ENCODE data around the gene CREB5.
"Not testable (repeated sequence)": the region's sequence is repeated elsewhere in the genome, so short reads cannot be mapped to it uniquely, and the experiment has no call there.

Gene CREB5

DNA sequence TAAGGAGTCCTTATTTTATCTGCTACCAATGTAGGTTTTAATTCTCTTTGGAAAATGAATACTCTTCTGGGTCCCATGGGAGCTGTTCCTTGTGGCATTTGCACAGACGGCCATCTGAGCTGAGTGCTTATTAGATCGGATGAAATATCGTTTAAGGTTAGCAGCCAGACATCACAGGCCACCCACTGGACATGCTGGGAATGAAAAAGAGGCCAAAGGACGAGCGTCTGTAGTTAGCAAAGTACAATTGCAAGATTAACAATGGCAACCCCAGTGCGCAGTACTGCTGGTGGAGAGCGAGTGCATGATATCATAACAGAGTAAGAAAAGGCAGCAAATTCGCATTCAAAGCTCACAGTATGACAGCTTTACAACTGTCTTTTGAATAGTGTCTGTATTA, 28.3 kb upstream of the CREB5 start:
- FAIRE-seq: no peak
- no peak for DNase-seq (ENCODE audit: insufficient read length)
- TF ChIP-seq POLR2AphosphoS5 (IDR thresholded peaks at IDR 0.05; ENCODE audit: low read depth, low read length) (no peak), TAF1 (IDR thresholded peaks at IDR 0.05; ENCODE audit: borderline replicate concordance, low read depth, low read length) (no peak), POLR2A (IDR thresholded peaks at IDR 0.05; ENCODE audit: low read depth, low read length) (no peak)

- DNase-seq (ENCODE audit: insufficient read length): no peak
- no peak for TF ChIP-seq POLR2AphosphoS5 (IDR thresholded peaks at IDR 0.05; ENCODE audit: low read depth, low read length)
- no peak for TF ChIP-seq TAF1 (IDR thresholded peaks at IDR 0.05; ENCODE audit: borderline replicate concordance, low read depth, low read length)
- TF ChIP-seq POLR2A (IDR thresholded peaks at IDR 0.05; ENCODE audit: low read depth, low read length): no peak
- FAIRE-seq: peak; percentile 58
Measured at GRCh38 chr7:28389504-28390395, 22.6 kb upstream of the CREB5 start.

DNA sequence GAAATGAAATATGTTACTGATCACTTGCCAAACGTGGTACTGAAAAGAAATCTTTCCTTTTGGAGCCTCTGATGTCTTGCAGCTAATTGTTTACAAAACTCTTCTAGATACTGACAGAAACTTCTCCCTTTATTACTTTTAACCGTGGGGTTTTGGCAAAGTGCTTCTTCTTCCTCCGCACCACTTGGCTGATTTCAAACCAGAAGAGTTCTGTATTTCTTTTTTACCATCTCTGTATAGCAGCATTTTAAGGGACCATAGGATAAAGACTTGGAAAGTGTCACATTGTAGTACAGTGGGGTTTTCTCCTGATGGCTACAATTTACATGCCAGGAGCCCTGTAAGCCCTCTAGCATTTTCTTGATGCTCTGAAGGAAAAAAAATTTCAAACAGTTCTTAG, 21.9 kb upstream of the CREB5 start:
- TF ChIP-seq TAF1 (IDR thresholded peaks at IDR 0.05; ENCODE audit: borderline replicate concordance, low read depth, low read length) (no peak), POLR2A (IDR thresholded peaks at IDR 0.05; ENCODE audit: low read depth, low read length) (no peak), POLR2AphosphoS5 (IDR thresholded peaks at IDR 0.05; ENCODE audit: low read depth, low read length) (no peak)
- FAIRE-seq (no peak), DNase-seq (ENCODE audit: insufficient read length) (no peak)

- no peak for TF ChIP-seq POLR2AphosphoS5 (IDR thresholded peaks at IDR 0.05; ENCODE audit: low read depth, low read length)
- no peak for TF ChIP-seq TAF1 (IDR thresholded peaks at IDR 0.05; ENCODE audit: borderline replicate concordance, low read depth, low read length)
Measured at GRCh38 chr7:28392289-28392688, 20.0 kb upstream of the CREB5 start.

DNA sequence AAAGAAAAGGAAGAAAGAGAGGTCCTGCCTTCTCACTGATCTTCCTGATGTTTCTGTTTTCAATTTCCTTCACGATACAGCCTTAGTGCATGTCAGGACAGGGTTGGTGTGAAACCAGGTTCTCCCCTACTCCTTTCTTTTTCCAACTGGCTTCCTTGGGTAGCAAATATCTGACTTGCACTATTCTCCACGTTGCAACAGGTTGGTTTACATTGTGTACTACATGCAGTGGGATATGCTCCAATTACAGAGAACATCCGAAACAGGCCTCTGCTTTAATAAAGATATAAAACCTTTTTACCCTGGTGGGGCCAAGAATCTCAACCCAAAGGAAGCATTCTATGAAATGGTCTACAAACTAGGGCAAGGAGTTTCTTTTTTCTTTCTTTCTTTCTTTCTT, 16.9 kb upstream of the CREB5 start:
- no peak for TF ChIP-seq TAF1 (IDR thresholded peaks at IDR 0.05; ENCODE audit: borderline replicate concordance, low read depth, low read length)
- no peak for TF ChIP-seq POLR2AphosphoS5 (IDR thresholded peaks at IDR 0.05; ENCODE audit: low read depth, low read length)
- no peak for TF ChIP-seq POLR2A (IDR thresholded peaks at IDR 0.05; ENCODE audit: low read depth, low read length)
- FAIRE-seq (no peak), DNase-seq (ENCODE audit: insufficient read length) (no peak)

More at GRCh38 chr7:28392289-28392688, 20.0 kb upstream of the CREB5 start:
- FAIRE-seq (no peak), DNase-seq (ENCODE audit: insufficient read length) (no peak)

DNA sequence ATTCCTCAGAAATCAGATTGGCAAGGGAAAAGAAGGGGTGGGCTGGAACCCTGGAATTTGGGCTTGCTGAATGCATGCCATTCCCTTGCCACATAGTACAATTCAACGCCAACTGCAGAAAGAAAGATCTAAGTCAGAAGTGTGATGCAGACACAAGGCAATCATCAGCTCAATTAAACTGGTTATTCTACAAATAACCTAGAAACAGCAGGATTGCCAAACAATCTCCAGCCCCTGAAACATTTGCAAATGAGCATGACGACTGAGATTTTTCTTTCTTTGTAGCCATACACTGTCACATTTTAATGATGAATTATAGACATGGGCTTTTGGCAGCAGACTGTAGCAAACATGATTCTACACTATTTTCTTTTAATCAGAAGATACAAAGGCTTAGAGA, 16.5 kb upstream of the CREB5 start:
- FAIRE-seq: no peak
- TF ChIP-seq TAF1 (IDR thresholded peaks at IDR 0.05; ENCODE audit: borderline replicate concordance, low read depth, low read length) (no peak), POLR2A (IDR thresholded peaks at IDR 0.05; ENCODE audit: low read depth, low read length) (no peak), POLR2AphosphoS5 (IDR thresholded peaks at IDR 0.05; ENCODE audit: low read depth, low read length) (no peak)
- DNase-seq (ENCODE audit: insufficient read length): no peak

DNA sequence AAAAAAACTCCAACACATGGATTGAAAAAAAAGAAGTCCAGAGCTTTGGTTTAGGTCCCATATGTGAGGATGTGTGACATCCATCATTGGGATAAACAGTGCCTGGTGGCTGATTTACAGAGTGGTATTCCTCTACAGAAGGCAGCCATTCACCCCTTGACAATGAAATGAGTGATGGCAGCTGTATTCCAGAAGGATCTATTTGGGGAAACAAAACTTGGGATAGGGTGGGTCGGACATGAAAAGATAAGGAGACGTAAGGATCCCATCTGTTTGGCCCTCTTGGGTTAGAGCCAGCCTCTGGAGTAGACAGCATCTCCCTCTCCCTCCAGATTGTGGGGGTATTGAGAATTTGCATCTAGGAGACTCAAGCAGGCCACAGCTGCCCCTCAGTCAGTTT, 15.2 kb upstream of the CREB5 start:
- DNase-seq (ENCODE audit: insufficient read length) (no peak), FAIRE-seq (no peak)
- TF ChIP-seq POLR2A (IDR thresholded peaks at IDR 0.05; ENCODE audit: low read depth, low read length) (no peak), TAF1 (IDR thresholded peaks at IDR 0.05; ENCODE audit: borderline replicate concordance, low read depth, low read length) (no peak), POLR2AphosphoS5 (IDR thresholded peaks at IDR 0.05; ENCODE audit: low read depth, low read length) (no peak)

- FAIRE-seq: no peak
- TF ChIP-seq TAF1 (IDR thresholded peaks at IDR 0.05; ENCODE audit: borderline replicate concordance, low read depth, low read length): no peak
- TF ChIP-seq POLR2AphosphoS5 (IDR thresholded peaks at IDR 0.05; ENCODE audit: low read depth, low read length): no peak
- no peak for TF ChIP-seq POLR2A (IDR thresholded peaks at IDR 0.05; ENCODE audit: low read depth, low read length)
- no peak for DNase-seq (ENCODE audit: insufficient read length)
Measured at GRCh38 chr7:28400838-28401360, 11.4 kb upstream of the CREB5 start.

- not testable (repeated sequence) for DNase-seq (ENCODE audit: insufficient read length); FAIRE-seq
Measured at GRCh38 chr7:28401567-28401966, 10.8 kb upstream of the CREB5 start.

DNA sequence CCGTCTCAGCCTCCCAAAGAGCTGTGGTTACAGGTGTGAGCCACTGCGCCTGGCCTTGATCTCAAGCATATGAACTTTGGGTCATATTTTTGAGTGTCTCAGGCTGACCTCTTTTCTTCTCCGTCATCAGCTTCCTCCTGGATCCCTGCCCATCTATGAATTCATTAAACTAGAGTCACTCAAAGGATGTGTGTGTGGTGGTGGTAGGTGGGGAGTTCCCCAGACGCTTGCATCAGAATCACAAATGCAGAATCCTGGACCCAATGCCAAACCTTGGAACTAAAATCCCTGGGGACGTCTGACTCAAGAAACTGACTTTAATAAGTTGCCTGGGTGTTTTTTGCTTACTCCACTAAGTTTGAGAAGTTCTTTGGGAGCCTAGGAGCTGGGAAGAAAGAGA, 6.7 kb upstream of the CREB5 start:
- TF ChIP-seq POLR2A (IDR thresholded peaks at IDR 0.05; ENCODE audit: low read depth, low read length) (no peak), POLR2AphosphoS5 (IDR thresholded peaks at IDR 0.05; ENCODE audit: low read depth, low read length) (no peak), TAF1 (IDR thresholded peaks at IDR 0.05; ENCODE audit: borderline replicate concordance, low read depth, low read length) (no peak)
- FAIRE-seq: no peak
- DNase-seq (ENCODE audit: insufficient read length): no peak

- TF ChIP-seq TAF1 (IDR thresholded peaks at IDR 0.05; ENCODE audit: borderline replicate concordance, low read depth, low read length) (no peak), POLR2AphosphoS5 (IDR thresholded peaks at IDR 0.05; ENCODE audit: low read depth, low read length) (no peak), POLR2A (IDR thresholded peaks at IDR 0.05; ENCODE audit: low read depth, low read length) (no peak)
- FAIRE-seq (no peak), DNase-seq (ENCODE audit: insufficient read length) (no peak)
Measured at GRCh38 chr7:28406192-28406591, 6.1 kb upstream of the CREB5 start.

GRCh38 chr7:28407651-28408050, 4.7 kb upstream of the CREB5 start:
- TF ChIP-seq POLR2A (IDR thresholded peaks at IDR 0.05; ENCODE audit: low read depth, low read length) (no peak), TAF1 (IDR thresholded peaks at IDR 0.05; ENCODE audit: borderline replicate concordance, low read depth, low read length) (no peak)
- DNase-seq (ENCODE audit: insufficient read length) (no peak), FAIRE-seq (no peak)

All from GM12892 (cell line).